ENCODE data around the gene CYTL1. TPM values are rescaled to one million over a fixed set of nuclear protein-coding genes. Genes with fewer than 3 reads are reported as not detected.
"Not testable (repeated sequence)": the region's sequence is repeated elsewhere in the genome, so short reads cannot be mapped to it uniquely, and the experiment has no call there.

The CYTL1 gene, protein sequence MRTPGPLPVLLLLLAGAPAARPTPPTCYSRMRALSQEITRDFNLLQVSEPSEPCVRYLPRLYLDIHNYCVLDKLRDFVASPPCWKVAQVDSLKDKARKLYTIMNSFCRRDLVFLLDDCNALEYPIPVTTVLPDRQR
- under 1 TPM in 1 of 6 experiments, not detected in 5; 0.20 TPM for total RNA-seq
- long read RNA-seq = 0 reads

DNA sequence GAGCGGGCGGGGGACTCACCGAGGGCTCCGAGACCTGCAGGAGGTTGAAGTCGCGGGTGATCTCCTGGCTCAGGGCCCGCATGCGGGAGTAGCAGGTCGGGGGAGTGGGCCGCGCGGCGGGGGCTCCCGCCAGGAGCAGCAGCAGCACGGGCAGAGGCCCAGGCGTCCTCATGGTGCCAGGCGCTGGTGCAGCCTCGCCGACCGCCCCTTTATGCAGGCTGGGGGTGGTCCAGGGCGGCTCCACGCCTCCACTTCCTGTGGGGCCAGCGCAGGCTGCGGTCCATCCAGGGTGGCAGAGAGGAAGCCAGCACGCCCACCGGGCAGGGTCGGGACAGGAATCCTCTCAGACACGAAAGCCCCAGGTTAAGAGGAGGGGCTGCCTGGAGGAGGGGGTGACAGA lies at the start of gene CYTL1:
CYTL1 (minus strand) TSS at position 185 of the 400 bp plus-strand sequence; CDS start at position 172, 13 bp downstream.
- Histone ChIP-seq H3K4me3 (no peak within 1 kb of the TSS), H3K9me3 (no peaks in the 10 kb centered on the region), H3K4me1 (no peaks in the 10 kb centered on the region), H3K27me3 (no peaks in the 10 kb centered on the region), H3K36me3 (no peaks in the 10 kb centered on the region), H3K27ac (no peak within 1 kb of the TSS)
- 4% methylated on average over 12 of the region's 28 CpGs for WGBS (ENCODE audit: insufficient coverage, low coverage, low lambda C conversion rate, missing lambda C conversion rate)
- no peak for TF ChIP-seq POLR2A (IDR thresholded peaks at IDR 0.05)
- TF ChIP-seq CTCF (IDR thresholded peaks at IDR 0.05) = no peak
- ATAC-seq (no peak), DNase-seq (no peak)
- intact Hi-C loops (cut with DNase I) = no loop called here

DNA sequence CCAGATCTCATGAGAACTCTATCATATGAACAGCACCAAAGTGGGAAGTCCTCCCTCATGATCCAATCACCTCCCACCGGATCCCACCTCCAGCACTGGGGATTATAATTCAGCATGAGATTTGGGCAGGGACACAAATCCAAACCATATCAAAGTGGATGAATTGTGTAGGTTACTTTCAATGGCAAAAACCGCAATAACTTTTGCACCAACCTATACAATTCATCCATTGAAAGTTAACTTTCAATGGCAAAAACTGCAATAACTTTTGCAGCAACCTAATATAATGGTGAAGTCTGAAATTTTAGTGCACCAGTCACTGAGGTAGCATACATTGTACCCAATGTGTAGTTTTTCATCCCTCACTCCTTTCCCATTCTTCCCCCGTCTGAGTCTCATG lies 48.6 kb upstream of the CYTL1 start:
- Histone ChIP-seq H3K4me3 (no peak overlapping the region), H3K36me3 (no peaks in the 10 kb centered on the region), H3K27me3 (no peaks in the 10 kb centered on the region), H3K9me3 (no peaks in the 10 kb centered on the region), H3K27ac (no peak overlapping the region), H3K4me1 (no peaks in the 10 kb centered on the region)
- no peak for ATAC-seq
- TF ChIP-seq POLR2A (IDR thresholded peaks at IDR 0.05) (no peak), CTCF (IDR thresholded peaks at IDR 0.05) (no peak)
- intact Hi-C loops (cut with DNase I) = no loop called here
- no peak for DNase-seq
- 43% methylated on average over 2 of the region's 3 CpGs for WGBS (ENCODE audit: insufficient coverage, low coverage, low lambda C conversion rate, missing lambda C conversion rate)

GRCh38 chr4:5066968-5067367 lies 47.7 kb upstream of the CYTL1 start:
- DNase-seq; H3K27me3 ChIP-seq; H3K9me3 ChIP-seq; H3K27ac ChIP-seq; ATAC-seq; intact Hi-C loops (cut with DNase I); H3K4me3 ChIP-seq; H3K4me1 ChIP-seq; H3K36me3 ChIP-seq: not testable (repeated sequence)
- WGBS (ENCODE audit: insufficient coverage, low coverage, low lambda C conversion rate, missing lambda C conversion rate) = 32% methylated on average over 2 of the region's 3 CpGs

GRCh38 chr4:5066101-5066500 lies 46.8 kb upstream of the CYTL1 start:
- TF ChIP-seq CTCF (IDR thresholded peaks at IDR 0.05) (no peak), POLR2A (IDR thresholded peaks at IDR 0.05) (no peak)
- H3K27ac ChIP-seq = no peak overlapping the region
- 51% methylated on average over 3 of the region's 3 CpGs for WGBS (ENCODE audit: insufficient coverage, low coverage, low lambda C conversion rate, missing lambda C conversion rate)
- ATAC-seq (no peak), DNase-seq (no peak)
- H3K4me3 ChIP-seq = no peak overlapping the region
- no peaks in the 10 kb centered on the region for H3K9me3 ChIP-seq
- no peaks in the 10 kb centered on the region for H3K27me3 ChIP-seq
- H3K36me3 ChIP-seq = no peaks in the 10 kb centered on the region
- no peaks in the 10 kb centered on the region for H3K4me1 ChIP-seq
- intact Hi-C loops (cut with DNase I) = no loop called here

DNA sequence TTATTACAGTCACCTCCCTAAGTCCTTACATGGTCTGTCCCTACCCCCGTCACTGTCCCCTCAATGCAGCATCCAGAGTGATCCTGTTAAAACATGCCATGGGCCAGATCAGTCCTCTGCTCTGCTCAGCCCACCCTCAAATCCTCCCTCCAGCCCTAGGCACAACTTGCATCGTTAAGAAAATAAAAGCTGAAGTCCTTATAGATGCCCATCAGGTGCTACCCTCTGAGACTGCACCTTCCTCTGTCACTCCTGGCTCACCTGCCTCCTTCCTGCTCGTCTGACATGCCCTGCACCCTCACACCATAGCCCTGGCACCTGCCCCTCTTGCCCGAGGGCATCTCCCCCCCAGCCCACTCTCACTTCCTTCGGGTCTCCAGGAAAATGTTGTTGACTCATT lies 36.2 kb upstream of the CYTL1 start:
- ATAC-seq = no peak
- DNase-seq = no peak
- intact Hi-C loops (cut with DNase I) = no loop called here
- no peak overlapping the region for H3K4me3 ChIP-seq
- TF ChIP-seq POLR2A (IDR thresholded peaks at IDR 0.05) (no peak), CTCF (IDR thresholded peaks at IDR 0.05) (no peak)
- no peak overlapping the region for H3K27ac ChIP-seq
- peaks cover 0 to 3% of the 10 kb centered on the region in 2 donors for H3K27me3 ChIP-seq
- H3K36me3 ChIP-seq = no peaks in the 10 kb centered on the region
- no peaks in the 10 kb centered on the region for H3K9me3 ChIP-seq
- WGBS (ENCODE audit: insufficient coverage, low coverage, low lambda C conversion rate, missing lambda C conversion rate) = 28% methylated on average over 5 of the region's 5 CpGs
- H3K4me1 ChIP-seq = peaks cover 0 to 15% (median 0%) of the 10 kb centered on the region in 4 donors

Measured in right lobe of liver (tissue), 6 donors.